GM21529 (cell line): ENCODE measurements around the gene ACOXL.

Experiments
- ATAC-seq: cut with Tn5 transposase; IDR thresholded peaks from one replicate; pipeline ENCODE4 v1.9.1; 2021; ENCODE audit not compliant: unreplicated experiment

The ACOXL gene

DNA sequence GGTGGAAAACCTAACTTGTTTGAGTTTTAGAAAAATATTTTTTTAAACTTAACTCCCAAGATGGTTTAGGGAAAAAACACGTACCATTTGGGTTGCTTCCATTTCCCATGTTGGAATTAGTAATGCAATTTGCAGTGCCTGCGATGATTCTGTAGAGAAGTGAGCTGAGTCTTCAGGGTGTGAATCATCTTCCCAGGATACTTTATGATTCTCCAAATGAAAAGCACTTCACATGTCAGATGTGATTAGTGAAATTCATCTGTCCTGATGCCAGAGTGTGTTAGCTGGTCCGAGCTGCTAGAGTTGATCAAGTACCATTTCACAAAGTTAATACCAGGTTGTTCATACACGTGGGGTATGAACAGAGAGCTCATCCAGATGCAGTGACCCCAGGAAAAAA lies 59.1 kb downstream of the ACOXL start:
- no peak for ATAC-seq

DNA sequence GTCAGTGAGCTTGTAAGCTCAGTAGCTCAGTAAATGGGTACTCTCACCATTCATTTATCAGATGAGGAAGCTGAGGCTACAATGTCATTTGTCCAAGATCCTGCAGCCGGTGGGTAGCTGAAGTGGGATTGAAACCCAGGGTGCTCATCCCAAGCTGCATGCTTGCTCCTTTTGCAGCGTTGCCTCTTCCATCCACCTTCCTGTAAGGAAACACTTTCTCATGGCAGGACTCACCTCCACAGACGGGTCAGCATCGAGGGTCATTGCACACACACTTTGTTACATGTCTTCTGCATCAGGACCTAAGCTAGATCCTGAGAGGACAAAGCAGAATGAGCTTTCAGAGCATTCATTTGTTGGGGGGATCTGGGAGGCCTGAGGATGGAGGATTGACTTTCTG lies 60.7 kb downstream of the ACOXL start:
- no peak for ATAC-seq

DNA sequence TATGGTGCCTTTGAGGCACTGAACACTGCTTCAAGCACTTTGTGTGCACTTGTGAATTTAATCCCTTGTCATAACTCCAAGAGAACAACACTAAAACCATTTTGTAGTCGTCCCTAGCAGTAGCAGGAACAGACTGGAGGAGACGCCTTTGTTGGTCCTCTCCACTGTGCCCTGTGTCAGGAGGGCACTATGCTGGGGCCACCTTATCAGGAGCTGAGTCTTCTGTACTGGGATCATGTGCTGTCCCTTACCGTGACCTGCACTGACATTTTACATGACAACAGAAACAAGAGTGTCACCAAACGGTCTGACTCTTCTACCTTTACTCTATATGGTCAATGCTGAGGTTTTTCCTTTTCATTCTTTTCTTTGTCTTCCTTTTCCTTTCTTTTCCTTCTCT lies 62.0 kb downstream of the ACOXL start:
- no peak for ATAC-seq

DNA sequence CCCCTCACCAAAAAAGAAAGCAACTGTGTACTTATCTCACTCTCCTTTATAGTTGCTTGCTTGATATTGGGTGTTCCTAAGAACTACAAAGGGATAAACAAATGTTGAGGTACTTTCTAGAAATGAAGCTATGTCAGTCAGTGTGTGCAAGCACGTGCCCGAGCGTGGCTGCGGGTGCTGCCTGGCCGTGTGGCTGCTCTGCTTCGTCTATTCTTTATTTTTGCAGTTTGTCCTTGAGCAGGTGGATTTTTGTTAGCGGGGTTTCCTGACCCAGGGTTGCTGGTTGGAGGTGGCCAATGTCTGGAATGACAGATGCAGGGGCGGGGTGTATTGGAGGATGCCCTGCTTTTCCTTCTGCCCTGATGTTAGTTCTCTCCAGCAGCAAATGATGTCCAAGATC lies 62.6 kb downstream of the ACOXL start:
- ATAC-seq: no peak

DNA sequence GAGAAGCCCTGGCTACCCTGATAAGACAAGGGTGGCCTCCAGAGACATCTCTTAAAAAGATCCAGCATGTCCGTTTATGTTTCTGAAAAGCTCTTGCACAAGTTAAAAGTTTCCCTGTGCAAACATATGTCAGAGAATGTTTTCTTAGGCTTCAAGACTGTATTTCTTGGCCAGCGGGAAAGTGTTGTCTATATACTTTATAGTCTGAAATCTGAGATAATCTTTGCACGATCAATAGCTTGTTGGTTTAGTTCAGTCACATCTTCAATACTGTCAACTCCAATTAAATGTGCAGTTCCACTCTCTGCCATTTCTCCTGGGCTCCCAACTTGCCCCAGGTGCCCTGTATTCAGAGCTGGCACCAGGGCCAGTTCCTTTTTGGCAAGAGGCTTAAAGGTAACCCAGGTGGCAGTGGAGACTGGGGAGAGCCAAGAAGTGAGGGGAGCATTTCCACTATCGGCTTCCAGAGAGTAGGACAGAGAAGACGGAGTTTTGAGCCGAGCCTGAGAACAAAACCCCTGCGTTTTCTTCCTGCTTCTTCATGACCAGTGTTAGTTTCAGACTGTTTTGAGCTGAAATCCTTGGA lies 64.4 kb downstream of the ACOXL start:
- no peak for ATAC-seq

DNA sequence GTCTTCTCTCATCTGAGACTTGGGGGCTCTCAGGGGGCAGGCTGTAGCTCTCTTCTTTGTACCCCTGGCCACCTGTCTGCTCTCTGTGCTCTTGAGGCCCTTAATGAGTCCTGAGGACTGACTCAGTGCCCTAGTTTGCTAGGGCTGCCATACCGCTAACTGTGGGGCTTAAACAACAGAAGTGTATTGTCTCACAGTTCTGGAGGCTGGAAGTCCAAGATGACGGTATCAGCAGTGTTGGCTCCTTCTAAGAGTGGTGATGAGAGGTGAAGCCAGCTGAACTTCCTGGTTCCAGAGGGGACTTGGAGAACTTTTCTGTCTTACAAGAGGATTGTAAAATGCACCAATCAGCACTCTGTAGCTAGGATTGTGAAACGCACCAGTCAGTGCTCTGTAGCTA lies 67.0 kb downstream of the ACOXL start:
- ATAC-seq: no peak

DNA sequence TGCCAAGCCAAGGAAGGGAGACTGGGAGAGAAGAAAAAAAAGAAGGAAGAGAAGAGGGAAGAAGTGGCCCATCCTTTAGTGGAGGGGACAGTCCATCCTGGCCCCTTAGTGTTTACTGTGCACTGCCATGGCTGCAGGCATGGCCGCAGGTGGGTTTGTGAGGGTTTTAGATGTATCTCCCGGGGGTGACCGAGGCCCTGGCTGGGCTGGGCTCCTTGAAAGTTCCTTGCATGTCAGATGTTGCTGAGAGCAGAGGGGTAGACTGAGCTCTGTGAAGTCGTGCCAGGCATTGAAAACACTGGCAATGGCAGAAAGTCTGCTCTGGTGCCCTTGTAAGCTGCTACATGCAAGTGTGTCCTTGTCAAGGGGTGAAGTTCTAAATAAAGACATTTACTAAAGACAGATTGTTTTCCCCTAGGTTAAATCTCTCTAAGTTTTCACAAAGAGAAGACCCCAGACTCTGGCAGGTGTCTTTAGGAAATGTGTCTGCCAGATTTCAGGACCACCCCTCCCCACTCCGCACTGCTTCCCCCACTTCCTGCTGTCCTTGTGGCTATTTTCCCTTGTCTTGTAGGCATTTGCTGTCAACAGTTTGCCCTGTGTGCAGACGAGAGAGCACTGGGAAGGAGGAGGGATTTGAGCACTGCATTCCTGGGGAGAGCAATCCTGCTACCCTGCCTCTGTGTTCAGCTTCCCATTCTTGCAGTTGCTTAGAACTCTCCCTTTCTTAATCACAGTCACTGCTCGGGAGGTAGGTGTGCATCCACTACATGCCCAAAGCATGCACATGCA lies 68.4 kb downstream of the ACOXL start:
- no peak for ATAC-seq

DNA sequence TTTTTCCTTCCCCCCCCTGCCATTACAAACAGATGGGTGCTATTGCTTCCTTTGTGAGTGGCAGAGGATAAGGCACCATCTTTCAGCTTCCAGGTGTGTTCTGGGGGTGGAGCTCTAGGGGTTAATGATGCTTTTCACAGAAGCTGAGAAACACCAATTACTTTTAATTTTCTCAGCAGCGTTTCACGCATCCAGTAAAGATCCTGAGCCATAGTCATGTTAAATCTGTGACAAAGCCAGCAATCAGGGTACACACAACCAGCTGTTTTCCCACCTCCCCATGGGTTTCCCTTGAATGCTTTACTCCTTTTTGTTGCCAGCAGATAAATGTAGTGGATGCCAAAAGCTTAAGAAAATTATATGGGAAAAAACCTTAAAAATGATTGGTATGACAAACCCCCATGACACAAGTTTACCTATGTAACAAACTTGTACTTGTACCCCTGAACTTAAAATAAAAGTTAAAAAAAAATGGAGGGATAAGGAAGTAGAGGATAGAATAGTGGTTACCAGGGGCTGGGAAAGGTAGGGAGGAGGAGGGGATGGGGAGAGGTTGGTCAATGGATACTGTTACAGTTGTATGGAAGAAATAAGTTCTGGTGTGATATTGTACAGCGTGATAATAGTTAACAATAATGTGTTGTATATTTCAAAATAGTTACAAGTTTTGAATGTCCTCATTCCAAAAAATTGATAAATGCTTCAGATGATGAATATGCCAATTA lies 70.0 kb downstream of the ACOXL start:
- no peak for ATAC-seq

DNA sequence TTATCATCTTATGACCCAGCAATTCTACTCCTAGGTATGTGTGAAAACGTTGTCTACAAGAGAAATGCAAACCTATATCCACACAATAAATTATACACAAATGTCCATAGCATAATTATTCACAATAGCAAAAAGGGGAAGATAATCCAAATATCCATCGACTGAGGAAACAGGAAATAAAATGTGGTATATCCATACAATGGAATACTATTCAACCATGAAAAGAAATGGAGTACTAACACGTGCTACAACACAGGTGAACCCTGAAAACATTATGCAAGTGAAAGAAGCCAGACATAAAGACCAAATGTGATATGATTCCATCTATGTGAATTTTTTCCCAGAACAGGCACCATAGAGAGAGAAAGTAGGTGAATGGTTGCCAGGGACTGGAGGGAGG lies 72.1 kb downstream of the ACOXL start:
- ATAC-seq: no peak

DNA sequence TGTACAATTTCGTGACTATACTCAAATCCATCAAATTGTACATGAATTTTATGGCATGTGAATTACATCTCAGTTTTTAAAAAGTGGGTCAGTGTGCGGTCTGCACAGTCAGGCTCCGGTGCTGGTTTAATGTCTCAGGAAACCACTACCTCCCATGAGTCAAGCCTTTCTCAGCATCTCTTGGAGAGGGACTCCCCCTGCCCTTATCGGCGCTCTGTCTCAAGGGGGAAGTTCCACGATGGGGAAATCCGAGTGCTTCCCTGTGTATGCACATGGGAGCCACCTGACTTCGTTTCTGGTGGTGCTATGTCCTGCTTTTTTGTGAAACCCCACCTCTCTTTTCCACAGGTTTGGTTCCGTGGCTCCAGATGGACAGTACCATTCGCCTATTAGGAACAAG lies 72.5 kb downstream of the ACOXL start:
- peak; percentile 78 for ATAC-seq

DNA sequence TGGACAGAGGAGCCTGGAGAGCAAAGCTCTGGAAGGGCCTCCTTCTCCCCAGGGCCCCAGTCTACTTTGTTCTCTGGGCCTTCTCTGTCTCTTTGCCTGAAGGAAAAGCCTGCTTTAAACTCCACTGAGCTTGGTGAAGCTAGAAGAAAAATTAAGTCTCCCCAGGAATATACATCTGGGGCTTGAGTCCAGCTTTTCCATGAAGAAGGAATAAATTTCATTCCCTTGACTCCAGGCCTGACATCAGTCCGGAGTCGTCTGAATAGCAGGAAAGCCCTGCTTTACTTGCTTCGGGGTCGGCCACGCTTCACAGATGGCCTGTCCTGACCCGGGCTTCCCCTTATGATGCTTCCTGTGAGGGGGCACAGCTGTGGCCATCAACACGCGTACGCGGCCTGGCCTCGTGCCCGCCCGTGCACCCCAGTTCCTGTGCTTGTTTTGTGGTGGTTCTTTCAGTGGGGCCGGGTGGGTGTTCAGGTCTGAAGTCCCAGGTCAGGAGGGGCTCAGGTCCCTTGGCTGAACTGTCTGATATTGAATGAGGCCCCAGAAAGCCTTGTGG lies 73.6 kb downstream of the ACOXL start:
- no peak for ATAC-seq

DNA sequence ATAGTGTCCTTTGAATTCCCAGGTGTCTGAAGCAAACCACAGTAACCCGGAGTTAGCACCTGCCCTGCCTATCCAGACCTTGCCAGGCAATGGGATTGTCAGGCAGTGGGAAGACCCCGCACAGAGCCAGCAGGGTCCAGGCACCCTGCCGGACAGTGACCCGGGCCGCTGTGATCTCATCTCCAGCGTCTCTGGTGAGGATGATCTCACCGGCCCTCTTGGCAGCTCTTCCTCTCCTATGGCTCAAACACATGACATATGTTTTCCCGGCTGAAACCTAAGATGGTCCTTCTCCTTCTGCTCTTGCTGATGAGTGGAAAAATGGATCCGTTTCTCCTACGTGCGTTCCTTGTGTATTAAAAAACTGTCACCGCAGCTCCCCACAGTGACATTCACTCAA lies 75.1 kb downstream of the ACOXL start:
- no peak for ATAC-seq

DNA sequence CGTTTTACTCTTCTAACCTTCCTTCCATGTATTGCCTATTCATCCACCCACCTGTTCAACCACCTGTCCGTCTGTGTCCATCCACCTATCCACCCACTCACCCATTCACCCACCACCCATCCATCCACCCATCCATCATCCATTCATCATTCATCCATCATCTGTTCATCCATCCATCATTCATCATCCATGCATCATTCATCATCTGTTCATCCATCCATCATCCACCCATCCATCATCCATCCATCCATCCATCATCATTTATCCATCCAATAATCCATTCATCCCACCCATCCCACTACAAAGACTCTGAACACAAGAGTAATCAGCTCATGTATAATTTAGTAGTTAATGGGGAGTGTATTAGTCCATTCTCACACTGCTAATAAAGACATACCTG lies 78.0 kb downstream of the ACOXL start:
- ATAC-seq: no peak

DNA sequence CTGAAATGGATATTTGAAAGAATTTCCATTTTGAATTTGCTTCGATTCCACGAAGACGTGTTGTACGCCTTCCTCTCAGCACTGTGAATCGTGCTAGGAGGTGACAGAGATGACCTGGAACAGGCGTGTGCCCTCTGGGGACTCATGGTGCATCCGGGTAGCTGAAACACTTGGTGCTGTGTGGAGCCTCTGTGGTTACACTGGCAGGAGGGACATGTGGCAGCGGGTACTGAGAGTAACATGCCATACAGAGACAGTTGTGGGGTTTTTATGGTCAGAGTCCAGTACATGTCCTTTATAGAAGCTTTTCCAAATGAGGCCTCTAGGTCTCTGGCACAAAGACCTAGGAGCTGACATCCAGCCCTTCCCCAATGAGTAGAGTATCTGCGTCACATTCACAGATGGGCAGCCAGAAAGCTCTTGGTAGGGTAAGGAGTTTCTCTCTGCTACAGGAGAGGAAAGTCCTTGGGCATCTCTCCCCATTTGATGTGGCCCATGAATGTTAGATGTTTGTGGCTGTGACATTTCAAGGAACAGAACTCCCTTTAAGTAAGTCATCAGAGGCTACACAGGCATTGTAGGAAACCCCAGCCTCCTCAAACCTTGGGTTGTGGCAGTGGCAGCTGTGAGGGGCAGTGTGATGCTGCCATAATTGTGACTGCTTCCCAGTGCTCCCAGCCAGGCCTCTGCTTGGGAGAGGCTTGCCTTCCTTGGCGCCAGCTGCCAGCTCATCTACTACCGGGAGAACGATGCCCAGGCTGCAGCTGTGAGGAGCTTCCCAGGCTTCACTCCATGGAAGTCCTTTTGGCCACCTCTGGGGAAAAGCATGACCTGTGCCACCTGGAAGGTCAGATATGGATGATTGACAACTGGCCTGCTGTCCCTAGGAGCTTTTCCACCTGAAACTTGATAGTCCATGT lies 80.6 kb downstream of the ACOXL start:
- ATAC-seq: no peak

DNA sequence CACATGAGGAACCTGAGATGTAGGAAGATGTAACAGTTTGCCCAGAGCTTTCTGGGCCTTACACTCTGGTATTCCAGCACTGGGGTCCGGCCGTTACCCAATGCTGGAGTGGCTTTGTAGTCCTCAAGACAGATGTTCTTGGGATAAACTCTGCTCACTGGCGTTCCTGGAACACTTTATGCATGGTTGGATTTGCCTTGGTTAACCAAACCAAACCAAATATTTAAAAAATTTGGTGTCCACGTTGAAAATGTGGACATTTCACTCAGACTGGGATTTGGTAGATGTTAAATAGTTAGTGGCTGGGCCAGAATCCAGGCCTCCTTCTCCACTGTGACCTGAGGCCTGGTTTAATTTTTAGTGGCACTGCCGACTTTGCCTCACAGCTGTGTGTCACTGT lies 81.5 kb downstream of the ACOXL start:
- no peak for ATAC-seq

DNA sequence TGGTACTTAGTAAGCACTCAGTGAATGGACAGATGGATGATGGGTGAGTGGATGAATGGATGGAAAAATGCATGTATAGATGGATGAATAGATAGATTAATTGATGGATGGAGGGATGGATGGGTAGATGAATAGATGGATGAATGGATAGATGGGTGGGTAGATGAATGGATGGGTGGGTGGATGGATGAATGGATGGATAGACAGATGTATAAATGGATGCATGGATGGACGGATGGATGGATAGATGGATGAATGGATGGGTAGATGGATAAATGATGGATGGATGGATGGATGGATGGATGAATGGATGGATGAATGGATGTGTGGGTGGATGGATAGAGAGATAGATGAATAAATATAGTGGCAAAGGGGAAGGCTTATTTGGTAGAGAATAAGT lies 83.6 kb downstream of the ACOXL start:
- ATAC-seq: no peak

DNA sequence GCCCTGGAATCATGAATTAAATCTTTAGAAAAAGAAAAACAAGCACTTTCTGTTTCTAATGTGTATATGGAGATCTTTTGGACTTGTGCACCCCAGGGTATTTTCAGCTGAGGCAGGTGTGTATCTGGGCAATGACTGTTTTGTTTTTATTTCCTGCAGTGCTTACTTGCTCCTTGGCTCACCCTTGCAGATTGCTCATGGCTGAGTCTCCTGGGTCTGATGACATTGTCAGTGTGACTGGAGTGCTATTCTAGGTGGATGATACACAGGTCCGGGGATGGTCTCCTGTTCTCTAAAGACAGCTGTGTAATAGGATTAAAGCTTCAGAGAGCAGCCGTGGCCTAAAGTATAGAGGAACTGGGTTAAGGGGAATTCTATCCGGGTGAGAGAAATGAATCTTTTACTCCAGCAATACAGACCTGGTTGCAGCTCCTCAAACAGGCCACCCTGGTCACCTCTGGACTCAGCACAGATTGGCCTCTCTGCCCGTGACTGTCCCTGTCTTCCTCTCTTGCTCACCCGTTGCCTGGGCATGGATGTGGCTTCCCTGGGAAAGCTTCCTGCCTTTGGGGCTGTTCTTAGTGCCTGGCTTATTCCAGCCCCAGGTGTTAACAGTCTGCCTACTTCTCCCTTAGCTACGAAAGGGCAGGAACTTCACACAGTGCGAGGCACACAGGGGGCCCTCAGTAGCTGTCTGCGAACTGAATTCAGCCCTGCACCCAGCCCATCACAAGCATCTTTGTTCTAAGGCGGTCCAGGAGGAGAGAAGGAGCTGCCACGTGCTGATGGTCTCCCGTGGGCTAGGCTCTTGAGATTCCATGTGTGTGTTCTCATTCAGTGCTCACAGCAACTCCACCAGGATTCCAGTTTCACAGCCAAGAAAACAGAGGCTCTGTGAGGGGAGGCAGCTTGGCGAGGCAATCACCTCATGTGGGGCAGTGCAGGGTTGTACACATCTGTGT lies 84.3 kb downstream of the ACOXL start:
- no peak for ATAC-seq

DNA sequence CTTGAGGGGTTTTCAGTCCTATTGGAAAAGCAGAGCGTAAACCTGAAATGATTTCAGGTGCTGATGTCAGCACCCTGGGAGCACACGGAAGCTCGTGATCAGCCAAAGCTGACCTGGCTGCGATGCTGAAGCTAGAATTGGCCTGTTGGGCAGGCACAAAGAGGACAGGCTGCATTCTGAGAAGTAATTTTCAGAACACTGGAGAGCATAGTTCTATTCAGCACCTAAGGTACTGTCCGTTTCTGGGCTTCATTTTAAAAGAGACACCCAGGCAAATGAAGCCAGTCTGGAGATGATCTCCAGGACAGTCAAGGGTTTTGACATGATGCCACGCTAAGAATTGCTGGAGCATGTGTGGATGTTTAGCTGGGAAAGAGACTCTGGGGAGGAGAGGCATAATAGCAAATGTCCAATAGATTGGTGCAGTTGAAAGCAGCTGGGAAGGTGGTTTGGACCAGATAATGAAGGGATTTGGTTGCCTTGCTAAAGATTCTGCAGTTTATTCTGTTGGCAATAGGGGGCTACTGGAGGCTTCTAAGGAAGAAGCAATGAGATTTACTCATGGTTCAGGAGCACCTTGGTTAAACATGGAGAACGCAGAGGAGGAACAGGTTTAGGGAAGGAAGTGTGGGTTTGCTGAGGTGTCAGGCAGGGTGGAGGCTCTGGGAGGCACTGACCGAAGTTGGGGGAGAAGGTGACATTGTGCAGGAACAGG lies 86.6 kb downstream of the ACOXL start:
- ATAC-seq: no peak

DNA sequence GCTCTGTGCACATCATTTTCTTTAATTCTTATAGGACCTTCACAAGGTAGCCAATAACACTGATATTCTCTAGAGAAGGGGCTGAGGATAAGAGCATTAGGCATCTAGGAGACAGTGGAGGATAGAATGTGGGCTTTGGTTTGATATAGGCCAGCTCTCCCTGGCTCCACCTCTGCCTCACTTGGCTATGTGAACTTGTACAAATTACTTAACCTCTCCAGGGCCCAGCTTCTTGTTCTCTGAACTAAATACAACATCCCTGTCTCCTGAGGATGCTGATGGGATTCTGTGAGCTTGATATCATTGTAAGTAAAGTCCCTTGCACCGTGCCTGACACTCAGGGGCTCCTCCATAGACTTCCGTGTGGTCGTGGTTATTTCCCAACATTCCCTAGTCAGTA lies 87.3 kb downstream of the ACOXL start:
- ATAC-seq: no peak
